CD4-positive, alpha-beta T cell treated with Interleukin-6 for 4 hours (primary cell): ENCODE data around the gene FAM193B.
"Not testable (repeated sequence)": the region's sequence is repeated elsewhere in the genome, so short reads cannot be mapped to it uniquely, and the experiment has no call there.

Experiments
- DNase-seq: peaks from one replicate; pipeline ENCODE4 v3.0.0-alpha.2; 2020; ENCODE audit warnings: mixed read lengths

The FAM193B gene

GRCh38 chr5:177497292-177498012 is 56.9 kb downstream of the FAM193B start, which contains the start of gene PDLIM7:
Gene PDLIM7, minus strand, starts transcription at chr5:177497604. Its CDS starts 1,092 bp downstream, at chr5:177496512.
- peak; percentile 96 for DNase-seq

- no peak for DNase-seq
Measured at GRCh38 chr5:177496727-177497291, 57.6 kb downstream of the FAM193B start.

GRCh38 chr5:177496070-177496726 is 58.2 kb downstream of the FAM193B start:
- no peak for DNase-seq

DNA sequence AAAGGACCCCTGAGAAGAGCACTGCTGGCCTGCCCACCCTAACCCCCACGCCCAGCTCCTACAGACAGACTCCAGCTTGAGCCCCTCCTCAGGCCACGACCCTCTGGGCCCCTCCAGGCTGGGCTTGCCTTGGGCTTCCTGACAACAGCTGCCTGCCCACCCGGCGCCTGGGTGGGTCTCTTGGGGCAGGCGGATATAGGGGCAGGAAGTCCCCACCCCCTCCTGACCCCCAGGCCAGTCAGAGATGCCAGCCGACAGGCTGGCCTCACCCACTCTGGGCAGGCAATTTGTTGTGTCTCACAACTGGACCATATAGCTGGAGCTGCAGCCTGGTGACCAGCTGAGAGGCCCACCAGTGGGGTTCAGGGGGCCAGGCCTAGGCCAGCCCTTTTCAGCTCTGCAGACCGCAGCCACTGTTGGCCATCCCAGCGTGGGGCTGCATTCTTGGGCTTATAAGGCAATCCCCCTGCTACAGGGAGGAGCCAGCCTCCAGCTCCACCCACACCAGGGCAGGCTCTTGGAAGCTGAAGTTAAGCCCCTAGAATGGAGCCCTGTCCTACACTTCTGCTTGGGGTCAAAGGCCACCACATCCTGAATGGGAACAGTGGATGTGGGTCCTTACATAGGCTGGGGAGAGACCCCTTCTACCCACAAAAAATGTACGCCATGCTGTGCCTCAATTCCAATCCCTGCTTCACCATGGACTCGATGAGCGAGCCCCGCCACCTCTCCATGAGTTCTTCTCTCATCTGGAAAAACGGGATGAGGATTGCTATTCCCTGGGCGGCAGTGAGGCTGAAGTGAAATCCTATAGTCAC is 58.9 kb downstream of the FAM193B start:
- DNase-seq, result no peak

GRCh38 chr5:177494346-177495195 is 59.8 kb downstream of the FAM193B start:
- peak; percentile 30 for DNase-seq

- no peak for DNase-seq
Measured at GRCh38 chr5:177493795-177494345, 60.5 kb downstream of the FAM193B start.

DNA sequence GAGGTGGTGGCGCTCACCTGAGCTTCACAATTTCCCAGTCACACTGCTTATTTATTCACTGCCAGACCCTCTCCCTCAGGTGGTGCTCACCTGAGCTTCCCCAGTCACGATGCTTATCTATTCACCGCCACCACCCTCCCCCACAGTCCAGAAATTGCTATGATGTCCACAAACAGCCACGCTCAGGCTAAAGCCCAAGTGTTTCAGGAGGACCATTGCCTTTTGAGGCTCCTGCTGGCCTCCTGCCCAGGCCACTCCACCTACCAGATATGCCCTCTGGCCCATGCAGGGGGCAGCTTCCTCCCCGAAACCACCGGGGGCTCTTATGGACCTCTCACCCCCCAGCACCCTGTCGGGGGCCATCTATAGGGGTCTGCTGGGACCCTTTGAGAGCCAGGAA is 61.5 kb downstream of the FAM193B start:
- no peak for DNase-seq

DNA sequence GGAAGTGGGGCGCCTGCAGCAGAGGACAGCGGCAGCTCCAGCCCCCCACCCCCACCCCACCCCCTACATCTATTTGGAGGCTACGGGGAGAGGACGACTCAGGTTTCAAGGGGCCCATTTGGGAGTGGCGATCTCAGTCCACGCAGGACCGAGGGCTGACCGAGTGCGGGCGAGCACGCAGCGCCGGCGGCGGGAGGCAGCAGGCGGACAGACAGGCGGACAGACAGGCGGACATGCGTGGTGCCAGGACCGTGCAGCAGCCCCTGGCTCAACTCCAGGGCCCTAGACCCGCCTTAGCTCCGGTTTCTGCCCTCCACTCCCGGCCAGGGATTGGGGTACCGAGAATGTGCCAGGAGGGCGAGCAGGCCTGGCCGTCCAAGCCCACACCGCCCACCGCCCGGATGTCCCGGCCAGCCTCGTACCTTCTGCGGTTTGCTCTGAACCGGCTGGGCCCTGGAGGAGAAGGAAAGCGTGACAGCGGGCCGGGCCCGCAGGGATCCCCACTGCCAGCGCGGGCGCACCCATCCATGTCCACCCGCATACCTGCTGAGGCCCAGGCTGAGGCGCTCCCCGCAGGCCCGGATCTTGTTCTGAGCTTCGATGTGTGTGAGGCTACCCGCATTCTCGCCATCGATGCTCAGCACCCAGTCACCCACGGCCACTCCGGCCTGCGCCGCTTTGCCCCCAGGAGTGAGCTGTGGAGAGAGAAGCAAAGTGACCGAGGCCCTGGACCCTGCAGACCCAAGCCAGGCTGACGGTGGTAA is 62.2 kb downstream of the FAM193B start:
- no peak for DNase-seq

DNA sequence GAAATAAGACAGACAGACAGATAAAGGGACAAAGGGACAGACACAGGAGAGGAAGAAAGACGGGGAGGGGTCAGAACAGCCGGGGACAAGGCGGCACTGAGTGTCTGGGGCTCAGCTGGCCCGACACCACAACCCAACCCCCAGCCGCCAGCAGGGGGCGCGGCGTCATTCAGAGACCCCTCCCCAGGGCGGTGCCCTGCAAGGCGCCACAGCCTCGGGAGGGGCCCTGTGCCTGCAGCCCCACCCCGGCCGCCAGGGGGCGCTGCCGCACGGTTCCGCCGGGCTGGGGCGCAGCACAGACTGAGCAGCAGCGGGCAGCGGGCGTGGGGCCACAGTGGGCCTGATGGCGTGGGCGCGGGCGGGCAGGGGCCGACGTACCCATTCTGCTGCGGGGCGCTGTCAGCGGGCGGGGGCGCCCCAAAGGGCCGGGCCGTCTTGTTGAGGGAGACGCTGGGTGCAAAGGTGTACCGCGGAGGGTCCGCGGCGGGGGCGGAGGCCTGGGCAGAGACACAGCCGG is 62.9 kb downstream of the FAM193B start:
- DNase-seq, result no peak

DNA sequence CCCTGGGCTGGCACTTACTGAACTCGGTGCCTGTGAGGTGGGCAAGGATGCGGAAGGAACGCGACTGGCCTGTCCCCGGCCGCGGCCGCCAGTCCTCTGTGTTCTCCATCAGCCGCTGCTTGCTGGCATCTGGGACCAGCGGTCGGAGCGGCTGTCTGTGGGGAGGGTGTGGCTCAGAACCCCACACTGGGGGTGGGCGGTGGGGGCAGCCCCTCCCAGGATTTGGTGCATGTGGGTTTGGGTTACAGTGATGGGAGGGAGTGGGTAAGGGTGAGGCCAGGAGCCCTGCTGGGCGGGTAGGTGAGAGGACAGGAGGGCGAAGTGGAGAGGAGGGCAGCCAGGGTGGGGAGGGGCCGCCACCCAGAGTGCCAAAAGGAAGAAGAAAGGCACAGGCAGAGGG is 63.4 kb downstream of the FAM193B start:
- no peak for DNase-seq

DNA sequence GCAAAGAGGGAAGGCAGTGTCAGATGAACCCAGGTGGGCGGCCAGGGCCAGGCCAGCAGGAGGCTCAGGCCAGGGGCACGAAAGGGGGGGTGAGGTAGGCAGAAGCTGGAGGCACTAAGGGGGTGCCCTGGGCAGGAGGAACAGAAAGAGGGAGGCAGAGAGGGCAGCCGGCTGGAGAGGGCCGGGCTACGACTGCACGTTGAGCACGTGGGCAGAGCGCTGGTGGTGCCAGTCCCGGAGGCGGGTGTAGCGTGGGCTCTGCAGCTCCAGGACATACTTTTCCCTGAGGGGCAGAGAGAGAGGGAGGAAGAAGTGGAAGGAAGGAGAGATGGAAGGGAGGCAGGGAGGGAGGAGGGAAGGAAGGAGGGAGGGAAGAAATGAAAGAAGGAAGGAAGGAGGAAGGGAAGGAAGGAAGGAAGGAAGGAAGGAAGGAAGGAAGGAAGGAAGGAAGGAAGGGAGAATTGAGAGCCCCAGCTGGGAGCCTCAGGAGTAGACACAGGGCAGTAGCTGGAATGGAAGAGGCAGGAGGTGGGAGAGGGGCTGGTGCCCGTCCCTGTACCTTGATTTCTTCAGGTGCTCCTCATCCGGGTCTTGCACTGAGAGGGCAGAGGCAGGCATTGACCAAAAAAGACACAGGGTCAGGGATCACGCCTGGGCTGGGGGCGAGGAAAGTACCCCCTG is 63.9 kb downstream of the FAM193B start:
- no peak for DNase-seq

GRCh38 chr5:177489119-177489716 is 65.1 kb downstream of the FAM193B start:
- DNase-seq, result no peak

GRCh38 chr5:177487975-177488374 is 66.4 kb downstream of the FAM193B start:
- DNase-seq, result no peak

DNA sequence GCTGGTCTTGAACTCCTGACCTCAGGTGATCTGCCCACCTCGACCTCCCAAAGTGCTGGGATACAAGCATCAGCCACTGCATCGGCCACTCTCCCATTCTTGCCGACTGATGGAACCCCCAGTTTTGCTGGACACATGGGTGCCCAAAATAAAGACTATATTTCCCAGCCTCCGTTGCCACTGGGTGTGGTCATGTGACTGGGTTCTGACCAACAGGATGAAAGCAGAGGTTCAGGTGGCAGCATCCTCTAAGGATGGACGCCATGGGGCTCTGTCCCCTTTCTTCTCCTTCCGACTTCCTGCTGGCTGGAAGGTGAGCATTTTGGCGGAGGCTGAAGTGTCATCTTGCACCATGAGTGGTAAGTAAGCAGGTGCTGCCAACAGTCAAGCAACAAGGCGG is 67.2 kb downstream of the FAM193B start:
- no peak for DNase-seq

DNA sequence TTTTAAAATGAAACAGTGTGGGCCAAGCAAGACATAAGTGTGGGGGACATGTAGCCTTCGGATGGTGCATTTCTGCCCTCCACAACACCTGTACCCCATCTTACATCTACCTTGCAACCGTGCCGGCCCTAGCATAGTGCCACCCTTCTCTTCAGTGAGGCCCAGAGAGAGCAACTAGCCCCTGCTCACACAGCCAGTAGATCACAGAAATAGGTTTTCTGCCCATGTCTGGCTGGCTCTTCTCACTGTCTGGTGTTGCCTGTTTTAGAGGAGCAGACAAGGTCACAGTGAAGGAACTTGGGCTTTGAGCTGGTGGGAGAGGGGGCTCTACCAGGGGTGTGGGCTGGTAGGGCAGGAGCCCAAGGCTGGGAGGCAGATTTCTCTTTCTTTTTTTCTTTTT is 68.1 kb downstream of the FAM193B start:
- DNase-seq, result no peak

DNA sequence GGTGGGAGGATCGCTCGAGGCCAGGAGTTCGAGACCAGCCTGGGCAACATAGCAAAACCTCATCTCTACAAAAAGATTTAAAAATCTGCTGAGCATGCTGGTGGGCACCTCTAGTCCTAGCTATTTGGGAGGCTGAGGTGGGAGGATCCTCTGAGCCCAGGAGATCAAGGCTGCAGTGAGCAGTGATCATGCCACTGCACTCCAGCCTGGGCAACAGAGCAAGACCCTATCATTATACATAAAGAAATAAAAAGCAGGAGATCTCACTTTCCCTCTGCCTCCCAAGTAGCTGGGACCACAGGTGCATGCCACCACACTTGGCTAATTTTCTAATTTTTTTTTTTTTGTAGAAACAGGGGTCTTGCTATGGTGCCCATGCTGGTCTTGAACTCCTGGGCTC is 68.6 kb downstream of the FAM193B start:
- not testable (repeated sequence) for DNase-seq

GRCh38 chr5:177484902-177485549 is 69.3 kb downstream of the FAM193B start:
- no peak for DNase-seq

- no peak for DNase-seq
Measured at GRCh38 chr5:177483994-177484901, 70.1 kb downstream of the FAM193B start.
